H1 (cell line): Measurements from ENCODE around the gene BTG2. TPM values are rescaled to one million over a fixed set of nuclear protein-coding genes. Genes with fewer than 3 reads are reported as not detected.

Experiments used
- TCF12 ChIP-seq: IDR thresholded peaks from 2 replicates; pipeline ENCODE4 v1.6.1; 2011; ENCODE audit warnings: low read depth, mild to moderate bottlenecking, low read length
- polyA plus RNA-seq, 7 experiments: library from polyadenylated mRNA; depleted of rRNA in 3 of 7; stranded (reverse) in 5 of 7; unstranded in 2 of 7; fragments of >200 nt in 5 of 7; fragments of 200-250 nt in 2 of 7; gene quantifications; 1 replicate in 5 of 7; 2 replicates in 1 of 7; 4 replicates in 1 of 7; pipeline versions ENCODE4 v1.2.1 to v1.2.3, GENCODE V29; 2011 to 2013; ENCODE audit warnings: missing spikeins in 2 of 7, mixed read lengths in 2 of 7
- total RNA-seq: library from RNA; stranded (reverse); fragmentation: NEBNext Ultra II Directional; extraction: Animal tissue kit (Norgen Biotek cat#: 25700); gene quantifications from 2 replicates; pipeline ENCODE4 v1.2.1, GENCODE V29; 2021

The BTG2 gene
- total and polyA plus RNA-seq, 2 of the 8 experiments (the other 6 are each of a cell fraction or from before 2014, with no cell fraction given) = 4.8 to 11.0 TPM

- TF ChIP-seq TCF12 = peak; percentile 27; the same call in 1 of the 2 replicates
Measured at GRCh38 chr1:203320591-203321272, 15.4 kb downstream of the BTG2 start (continued).
